Liver (tissue), 3 donors: ENCODE results near the gene COL6A3.

Experiments
- GABPA ChIP-seq, 2 donors: IDR thresholded peaks in 1 of 2; conservative IDR thresholded peaks in 1 of 2; 2 replicates each; pipeline ENCODE4 v1.6.1; 2016; ENCODE audit warnings: antibody characterized with exemption in 2 of 2, mild to moderate bottlenecking in 1 of 2, moderate library complexity in 1 of 2
- RAD21 ChIP-seq, 2 donors: IDR thresholded peaks; 2 replicates each; pipeline ENCODE4 v1.6.1; 2016; ENCODE audit warnings: antibody characterized with exemption in 2 of 2, mild to moderate bottlenecking in 2 of 2
- TAF1 ChIP-seq: conservative IDR thresholded peaks from 2 replicates; pipeline ENCODE4 v1.6.1; 2016; ENCODE audit warnings: antibody characterized with exemption, mild to moderate bottlenecking
- TF ChIP-seq, protein P1 (sequence below): fragments of 150-350 bp; IDR thresholded peaks from 2 replicates; pipeline ENCODE4 v1.5.1; 2017; ENCODE audit warnings: improper control_type of control experiment, low read depth, low read length; ENCODE audit not compliant: missing input control
- TF ChIP-seq, protein P2 (sequence below): IDR thresholded peaks from 2 replicates; pipeline ENCODE4 v1.6.1; 2016; ENCODE audit warnings: antibody characterized with exemption
- TF ChIP-seq, protein P3 (sequence below): IDR thresholded peaks from 2 replicates; pipeline ENCODE4 v1.6.1; 2016; ENCODE audit warnings: antibody characterized with exemption, mild to moderate bottlenecking
- TF ChIP-seq, protein P4 (sequence below): IDR thresholded peaks from 2 replicates; pipeline ENCODE4 v1.6.1; 2016; ENCODE audit warnings: antibody characterized with exemption
- donor health status: healthy.
- donor health status: healthy.

DNA sequence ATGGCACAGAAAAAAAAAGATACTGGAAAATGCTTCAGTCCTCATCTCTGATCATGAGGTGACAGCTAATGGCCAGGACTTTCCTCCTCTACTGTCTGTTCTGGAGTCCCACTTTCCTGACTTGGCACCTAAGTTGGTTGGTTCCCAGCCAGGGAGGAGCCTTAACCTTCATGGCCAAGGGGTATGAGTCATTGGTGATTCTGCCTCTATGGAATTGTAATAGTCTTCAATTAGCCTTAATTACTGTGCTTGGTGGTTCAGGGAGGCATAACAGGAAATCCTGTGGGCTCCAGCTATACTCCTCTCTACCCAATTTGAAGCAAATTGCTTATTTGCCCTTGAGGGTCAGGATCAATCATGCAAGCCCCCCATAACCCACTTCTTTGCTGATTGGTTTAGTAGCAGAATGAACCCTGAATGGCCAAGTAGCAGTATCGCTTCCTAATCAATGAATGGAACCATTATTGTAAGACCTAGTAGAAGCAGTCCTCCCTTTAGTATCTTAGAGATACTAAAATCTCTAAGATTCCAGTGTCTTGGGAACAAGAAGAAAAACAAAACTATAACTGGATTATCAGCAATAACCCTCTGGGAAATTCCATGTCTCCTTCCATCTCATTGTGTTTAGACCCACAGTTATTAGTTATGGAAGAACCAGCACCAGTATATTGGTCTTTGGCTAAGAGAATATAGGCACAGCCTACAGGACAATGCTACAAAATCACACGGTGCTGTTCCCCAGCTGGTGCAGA, 109.0 kb downstream of the COL6A3 start:
- TF ChIP-seq, protein P1, sequence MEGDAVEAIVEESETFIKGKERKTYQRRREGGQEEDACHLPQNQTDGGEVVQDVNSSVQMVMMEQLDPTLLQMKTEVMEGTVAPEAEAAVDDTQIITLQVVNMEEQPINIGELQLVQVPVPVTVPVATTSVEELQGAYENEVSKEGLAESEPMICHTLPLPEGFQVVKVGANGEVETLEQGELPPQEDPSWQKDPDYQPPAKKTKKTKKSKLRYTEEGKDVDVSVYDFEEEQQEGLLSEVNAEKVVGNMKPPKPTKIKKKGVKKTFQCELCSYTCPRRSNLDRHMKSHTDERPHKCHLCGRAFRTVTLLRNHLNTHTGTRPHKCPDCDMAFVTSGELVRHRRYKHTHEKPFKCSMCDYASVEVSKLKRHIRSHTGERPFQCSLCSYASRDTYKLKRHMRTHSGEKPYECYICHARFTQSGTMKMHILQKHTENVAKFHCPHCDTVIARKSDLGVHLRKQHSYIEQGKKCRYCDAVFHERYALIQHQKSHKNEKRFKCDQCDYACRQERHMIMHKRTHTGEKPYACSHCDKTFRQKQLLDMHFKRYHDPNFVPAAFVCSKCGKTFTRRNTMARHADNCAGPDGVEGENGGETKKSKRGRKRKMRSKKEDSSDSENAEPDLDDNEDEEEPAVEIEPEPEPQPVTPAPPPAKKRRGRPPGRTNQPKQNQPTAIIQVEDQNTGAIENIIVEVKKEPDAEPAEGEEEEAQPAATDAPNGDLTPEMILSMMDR = no peak
- TF ChIP-seq TAF1 = no peak
- TF ChIP-seq GABPA (IDR thresholded peaks at IDR 0.05 in 1 of 2, conservative IDR thresholded peaks at IDR 0.05 in 1 of 2) = no peak
- TF ChIP-seq, protein P2, sequence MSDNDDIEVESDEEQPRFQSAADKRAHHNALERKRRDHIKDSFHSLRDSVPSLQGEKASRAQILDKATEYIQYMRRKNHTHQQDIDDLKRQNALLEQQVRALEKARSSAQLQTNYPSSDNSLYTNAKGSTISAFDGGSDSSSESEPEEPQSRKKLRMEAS = no peak
- TF ChIP-seq, protein P3, sequence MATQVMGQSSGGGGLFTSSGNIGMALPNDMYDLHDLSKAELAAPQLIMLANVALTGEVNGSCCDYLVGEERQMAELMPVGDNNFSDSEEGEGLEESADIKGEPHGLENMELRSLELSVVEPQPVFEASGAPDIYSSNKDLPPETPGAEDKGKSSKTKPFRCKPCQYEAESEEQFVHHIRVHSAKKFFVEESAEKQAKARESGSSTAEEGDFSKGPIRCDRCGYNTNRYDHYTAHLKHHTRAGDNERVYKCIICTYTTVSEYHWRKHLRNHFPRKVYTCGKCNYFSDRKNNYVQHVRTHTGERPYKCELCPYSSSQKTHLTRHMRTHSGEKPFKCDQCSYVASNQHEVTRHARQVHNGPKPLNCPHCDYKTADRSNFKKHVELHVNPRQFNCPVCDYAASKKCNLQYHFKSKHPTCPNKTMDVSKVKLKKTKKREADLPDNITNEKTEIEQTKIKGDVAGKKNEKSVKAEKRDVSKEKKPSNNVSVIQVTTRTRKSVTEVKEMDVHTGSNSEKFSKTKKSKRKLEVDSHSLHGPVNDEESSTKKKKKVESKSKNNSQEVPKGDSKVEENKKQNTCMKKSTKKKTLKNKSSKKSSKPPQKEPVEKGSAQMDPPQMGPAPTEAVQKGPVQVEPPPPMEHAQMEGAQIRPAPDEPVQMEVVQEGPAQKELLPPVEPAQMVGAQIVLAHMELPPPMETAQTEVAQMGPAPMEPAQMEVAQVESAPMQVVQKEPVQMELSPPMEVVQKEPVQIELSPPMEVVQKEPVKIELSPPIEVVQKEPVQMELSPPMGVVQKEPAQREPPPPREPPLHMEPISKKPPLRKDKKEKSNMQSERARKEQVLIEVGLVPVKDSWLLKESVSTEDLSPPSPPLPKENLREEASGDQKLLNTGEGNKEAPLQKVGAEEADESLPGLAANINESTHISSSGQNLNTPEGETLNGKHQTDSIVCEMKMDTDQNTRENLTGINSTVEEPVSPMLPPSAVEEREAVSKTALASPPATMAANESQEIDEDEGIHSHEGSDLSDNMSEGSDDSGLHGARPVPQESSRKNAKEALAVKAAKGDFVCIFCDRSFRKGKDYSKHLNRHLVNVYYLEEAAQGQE = no peak
- no peak for TF ChIP-seq RAD21 (IDR thresholded peaks at IDR 0.05)
- TF ChIP-seq, protein P4, sequence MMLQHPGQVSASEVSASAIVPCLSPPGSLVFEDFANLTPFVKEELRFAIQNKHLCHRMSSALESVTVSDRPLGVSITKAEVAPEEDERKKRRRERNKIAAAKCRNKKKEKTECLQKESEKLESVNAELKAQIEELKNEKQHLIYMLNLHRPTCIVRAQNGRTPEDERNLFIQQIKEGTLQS = no peak
